GM18499 (cell line): Measurements from ENCODE around the gene CTTNBP2NL.
"Not testable (repeated sequence)": the region's sequence is repeated elsewhere in the genome, so short reads cannot be mapped to it uniquely, and the experiment has no call there.

ENCODE experiments used
- ATAC-seq: cut with Tn5 transposase; IDR thresholded peaks from one replicate; pipeline ENCODE4 v1.9.1; 2021; ENCODE audit warnings: moderate number of reproducible peaks; ENCODE audit not compliant: insufficient read depth, unreplicated experiment

The CTTNBP2NL gene

DNA sequence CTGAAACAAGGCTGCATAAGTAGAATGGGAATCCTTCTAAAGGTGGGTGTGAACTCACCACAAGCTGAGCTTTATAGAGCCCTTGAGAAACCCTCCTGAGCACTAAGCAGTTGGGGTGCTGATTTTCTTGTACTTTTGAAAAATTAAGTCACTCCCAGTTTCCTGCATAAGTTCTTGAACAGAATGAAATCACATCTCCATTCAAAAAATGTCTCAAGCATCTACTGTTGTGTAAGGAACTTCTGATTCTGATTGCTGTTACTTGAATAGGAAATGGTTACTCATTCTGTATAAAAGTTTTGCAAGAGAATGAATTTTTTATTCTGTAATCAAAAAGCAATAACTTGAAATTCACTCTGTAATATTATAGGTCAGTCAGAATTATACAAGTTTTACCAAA, 61.9 kb downstream of the CTTNBP2NL start:
- no peak for ATAC-seq

DNA sequence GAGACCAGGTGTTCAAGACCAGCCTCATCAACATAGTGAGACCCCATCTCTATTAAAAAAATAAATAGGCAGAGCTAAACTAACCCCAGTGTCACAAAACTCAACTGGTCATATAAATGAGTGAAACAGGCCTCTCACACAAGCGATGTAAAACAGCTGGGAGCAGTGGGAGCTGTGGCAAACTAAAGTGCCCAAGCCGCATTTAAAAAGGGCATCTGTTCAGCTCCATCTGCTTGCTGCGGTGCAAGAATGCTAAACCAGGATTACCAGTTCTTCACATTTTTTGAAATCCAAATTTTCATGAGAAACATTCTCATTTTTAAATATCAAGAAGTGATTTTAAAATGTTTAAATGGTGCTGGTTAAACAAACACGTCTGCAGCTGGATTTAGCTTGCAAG, 62.7 kb downstream of the CTTNBP2NL start:
- no peak for ATAC-seq

DNA sequence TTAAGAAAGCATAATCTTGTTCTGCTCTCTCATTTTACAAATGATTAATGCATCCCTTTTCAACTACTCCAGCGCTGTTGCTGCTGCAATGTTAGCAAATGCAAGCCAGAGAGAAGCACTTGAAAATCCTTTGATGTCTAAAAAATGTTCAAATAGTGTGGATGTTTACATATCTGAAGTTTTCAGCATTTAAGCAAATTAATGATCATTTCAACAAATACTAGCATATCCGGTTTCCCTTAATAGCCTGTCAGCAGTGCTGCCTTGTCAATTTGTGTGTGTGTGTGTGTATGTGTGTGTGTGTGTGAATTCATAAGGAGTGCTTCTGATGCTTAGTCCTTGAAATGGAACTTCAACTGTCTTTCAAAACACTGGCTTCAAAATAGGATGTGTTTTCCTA, 64.6 kb downstream of the CTTNBP2NL start:
- ATAC-seq: no peak

DNA sequence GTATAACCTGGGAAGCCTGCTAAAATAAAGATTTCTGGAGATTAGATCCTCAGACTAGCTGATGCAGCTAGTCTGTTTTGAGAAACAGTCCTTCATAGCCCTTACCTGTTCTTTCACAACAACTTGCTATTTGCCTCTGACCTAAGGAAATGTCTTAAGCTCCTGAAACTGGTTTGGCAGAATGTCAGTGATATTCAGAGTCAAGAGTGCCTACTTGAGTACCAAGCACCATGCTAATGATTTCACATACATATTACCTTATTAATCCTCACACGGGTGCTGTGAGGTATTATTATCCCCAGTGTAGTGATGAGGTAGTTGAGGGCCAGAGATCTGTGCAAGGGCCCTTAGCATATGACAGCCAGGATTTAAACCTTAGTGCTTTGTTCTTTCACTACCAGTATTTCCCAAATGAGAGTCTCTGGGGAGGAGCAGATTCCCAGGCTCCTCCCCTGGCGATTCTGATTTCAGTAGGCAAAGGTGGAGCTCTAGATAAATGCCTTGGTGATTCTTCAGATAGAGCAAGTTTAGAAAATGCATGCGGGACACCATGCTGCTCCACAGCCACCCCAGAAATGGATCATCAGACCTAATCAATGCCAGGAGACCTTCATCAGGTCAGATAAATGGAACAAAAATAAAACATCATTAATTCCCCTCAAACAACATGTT, 65.3 kb downstream of the CTTNBP2NL start:
- no peak for ATAC-seq

DNA sequence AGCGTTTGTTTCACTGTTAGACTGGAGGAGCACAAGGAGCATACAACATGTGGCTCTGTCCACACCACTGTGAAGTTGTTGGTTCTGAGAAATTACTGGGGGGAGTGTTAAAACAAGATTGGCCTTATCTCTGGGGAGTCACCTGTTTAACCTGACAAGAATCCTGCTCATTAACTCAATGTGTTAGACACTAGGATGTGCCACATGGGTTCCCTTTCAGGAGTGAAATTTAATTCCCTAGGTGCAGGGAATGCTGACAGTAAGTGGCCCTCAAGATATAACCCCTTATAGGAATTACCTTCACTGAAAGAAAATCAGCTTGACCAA, 66.9 kb downstream of the CTTNBP2NL start:
- no peak for ATAC-seq

DNA sequence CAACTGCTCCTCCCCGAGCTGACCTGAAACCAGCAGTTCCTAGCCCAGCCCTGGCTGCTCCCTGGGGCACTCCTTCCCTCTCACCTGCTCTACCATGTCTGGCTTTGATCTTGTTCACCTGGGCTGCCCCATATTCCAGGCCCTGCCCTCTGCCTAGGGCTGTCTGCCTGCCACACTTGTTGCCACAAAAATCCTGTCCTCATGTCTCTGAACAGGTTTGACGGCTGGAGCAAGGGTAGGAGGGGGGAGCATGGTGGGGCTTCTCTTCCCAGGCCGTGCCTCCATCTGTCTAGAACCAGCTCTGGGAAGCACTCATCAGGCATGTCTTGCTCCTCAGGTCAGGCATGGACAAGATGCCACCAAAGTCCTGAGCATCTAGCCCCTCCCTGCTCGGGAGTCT, 68.5 kb downstream of the CTTNBP2NL start:
- no peak for ATAC-seq

DNA sequence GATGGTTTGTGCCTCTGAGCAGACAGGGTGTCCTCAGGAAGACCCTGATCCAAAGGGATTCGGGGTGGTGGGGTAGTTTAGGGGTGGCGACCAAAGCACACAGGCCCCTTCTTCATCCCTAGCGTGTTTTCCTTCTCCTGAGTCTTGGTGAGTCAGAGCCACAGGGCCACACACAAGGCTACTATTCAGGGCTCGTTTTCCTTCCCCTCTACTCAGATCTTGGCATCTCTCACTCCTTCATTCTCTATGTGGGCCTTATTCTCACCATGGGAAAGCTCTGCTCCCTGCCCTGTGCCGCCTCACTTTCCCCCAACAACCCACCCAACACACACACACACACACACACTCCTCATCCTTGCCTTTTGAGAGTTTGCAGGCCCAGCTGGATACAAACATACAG, 69.1 kb downstream of the CTTNBP2NL start:
- ATAC-seq: no peak

DNA sequence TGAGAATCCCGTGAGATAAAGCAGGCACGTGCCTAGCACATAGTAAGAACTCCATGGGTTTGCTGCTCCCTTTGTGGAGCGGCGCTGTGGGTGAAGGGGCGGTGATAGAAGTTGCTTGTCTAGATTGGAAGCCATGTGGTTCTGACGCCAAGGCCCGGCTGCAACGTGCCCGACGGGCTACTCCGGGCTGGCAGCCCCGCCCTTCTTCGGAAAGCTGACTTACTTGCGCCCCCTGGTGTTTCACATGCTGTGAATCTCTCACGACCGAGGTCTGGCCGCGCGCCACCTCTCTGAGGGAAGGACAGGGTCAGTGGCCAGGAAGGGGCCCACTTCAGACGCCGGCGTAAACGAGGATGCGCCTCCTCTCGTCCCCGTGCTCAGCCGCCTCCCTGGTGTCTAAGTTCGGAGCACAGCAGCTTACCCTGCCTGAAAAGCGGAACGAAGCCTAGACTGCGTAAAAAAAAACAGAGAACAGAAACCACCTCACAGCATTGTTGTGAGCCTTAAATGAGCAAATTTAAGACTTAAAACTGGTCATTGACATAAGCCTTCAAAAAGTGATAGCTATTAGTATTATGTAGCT, 70.2 kb downstream of the CTTNBP2NL start:
- peak; percentile 66 for ATAC-seq

DNA sequence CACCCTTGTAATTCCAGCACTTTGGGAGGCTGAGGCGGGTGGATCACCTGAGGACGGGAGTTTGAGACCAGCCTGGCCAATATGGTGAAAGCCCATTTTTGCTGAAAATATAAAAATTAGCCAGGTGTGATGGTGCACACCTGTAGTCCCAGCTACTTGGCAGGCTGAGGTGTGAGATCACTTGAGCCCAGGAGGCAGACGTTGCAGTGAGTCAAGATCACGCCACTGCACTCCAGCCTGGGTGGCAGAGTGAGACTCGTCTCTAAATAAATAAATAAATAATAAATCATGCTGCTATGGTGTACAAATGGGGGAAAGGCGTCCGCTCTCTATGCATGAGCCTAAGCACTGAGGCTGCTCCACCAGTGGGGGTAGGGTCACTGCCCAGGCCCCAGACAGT, 74.3 kb downstream of the CTTNBP2NL start:
- ATAC-seq: not testable (repeated sequence)

DNA sequence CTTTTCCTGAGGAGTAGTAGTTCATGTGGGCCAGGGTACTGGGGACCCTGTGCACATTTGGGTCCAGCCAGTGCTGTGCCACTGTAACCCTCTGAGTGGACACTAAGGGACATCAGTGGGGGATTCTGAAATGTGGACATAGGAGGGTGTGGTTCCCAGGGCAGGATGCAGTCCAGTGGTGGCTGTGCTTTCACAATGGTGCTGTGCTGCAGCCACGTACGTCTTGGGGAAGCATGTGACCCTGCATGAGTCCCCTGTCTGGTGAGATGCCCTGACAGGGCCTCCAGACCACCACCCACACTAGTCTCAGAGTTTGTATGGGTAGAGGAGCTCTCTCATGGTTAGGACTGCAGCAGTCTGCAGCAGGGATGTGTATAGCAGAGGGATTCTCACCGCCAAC, 75.0 kb downstream of the CTTNBP2NL start:
- no peak for ATAC-seq

DNA sequence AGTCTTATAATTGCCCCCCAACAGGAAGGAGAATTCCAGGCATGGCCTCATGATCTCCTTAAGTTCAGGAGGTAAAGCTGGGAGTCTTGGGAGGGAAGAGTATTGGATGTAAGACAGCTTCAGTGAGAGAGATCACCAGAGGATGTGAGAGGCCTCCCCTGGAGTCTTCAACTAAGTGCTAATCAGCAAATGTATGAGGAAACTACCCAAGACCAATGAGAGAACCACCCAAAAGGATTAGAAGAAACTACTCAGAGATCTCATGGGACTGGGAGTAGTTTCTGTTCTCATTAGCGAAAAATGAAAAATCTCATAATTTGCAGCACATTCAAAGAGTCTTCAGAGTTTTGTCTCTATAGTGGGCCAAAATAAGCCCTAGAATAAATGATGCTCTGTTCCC, 76.1 kb downstream of the CTTNBP2NL start:
- ATAC-seq: no peak

DNA sequence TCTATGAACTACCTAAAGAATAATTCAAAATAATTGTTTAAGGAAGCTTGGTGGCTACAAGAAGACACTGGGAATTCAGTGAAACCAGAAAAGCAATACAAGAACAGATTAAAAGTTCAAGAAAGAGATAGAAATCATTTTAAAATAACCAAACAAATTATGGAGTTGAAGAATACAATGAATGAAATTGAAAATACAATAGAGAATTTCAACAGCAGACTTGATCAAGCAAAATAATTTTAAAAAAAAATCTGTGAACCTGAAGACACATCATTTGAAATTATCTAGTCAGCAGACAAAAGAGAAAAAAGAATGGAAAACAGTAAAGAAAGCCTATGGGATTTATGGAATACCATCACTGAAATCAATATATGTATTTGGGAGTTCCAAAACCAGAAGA, 81.5 kb downstream of the CTTNBP2NL start:
- no peak for ATAC-seq

DNA sequence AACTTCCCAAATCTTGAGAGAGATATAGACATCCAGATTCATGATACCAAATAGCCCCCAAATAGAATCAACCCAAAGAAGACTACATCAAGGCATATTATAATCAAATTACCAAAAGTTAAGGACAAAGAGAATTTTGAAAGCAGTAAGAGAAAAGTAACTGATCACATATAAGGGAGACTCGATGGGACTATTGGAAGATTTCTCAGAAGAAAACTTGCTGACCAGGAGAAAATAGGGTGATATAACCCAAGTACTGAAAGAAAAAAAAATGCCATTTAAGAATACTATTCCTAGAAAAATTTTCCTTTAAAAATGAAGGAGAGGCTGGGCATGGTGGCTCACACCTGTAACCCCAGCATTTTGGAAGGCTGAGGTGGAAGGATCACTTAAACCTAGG, 82.3 kb downstream of the CTTNBP2NL start:
- ATAC-seq: no peak

DNA sequence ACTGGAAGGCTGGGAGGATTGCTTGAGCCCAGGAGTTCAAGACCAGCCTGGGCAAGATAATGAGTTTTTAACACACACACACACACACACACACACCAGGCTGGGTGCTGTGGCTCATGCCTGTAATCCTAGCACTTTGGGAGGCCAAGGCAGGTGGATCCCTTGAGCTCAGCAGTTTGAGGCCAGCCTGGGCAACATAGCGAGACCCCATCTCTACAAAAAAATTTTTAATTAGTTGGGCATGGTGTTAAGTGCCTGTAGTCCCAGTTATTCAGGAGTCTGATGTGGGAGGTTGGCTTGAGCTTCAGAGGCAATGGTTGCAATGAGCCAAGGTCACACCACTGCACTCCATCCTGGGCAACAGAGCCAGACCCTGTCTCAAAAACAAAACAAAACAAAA, 90.0 kb downstream of the CTTNBP2NL start:
- ATAC-seq: not testable (repeated sequence)

DNA sequence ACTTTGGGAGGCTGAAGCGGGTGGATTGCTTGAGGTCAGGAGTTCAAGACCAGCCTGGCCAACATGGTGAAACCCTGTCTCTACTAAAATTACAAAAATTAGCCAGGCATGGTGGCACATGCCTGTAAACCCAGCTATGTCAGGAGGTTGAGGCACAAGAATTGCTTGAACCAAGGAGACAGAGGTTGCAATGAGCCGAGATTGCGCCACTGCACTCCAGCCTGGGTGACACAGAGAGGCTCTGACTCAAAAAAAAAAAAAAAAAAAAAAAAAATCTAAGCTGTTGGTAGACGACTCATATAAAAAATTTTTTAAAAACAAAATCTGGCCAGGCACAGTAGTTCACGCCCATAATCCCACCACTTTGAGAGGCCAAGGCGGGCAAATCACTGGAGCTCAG, 91.7 kb downstream of the CTTNBP2NL start:
- ATAC-seq: not testable (repeated sequence)

DNA sequence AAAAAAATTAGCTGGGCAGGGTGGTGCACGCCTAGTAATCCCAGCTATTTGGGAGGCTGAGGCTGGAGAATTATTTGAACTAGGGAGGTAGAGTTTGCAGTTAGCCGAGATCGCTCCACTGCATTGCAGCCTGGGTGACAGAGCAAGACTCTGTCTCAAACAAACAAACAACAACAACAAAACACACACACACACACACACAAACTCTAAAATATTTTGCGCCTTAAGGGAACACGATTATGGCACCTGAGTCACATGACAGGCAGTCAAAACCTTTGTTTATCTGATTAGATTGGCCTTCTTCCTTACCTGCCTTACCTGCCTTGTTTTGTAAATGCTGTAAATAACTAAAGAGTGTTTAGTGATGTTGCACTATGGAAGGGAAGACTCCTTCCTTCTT, 92.1 kb downstream of the CTTNBP2NL start:
- no peak for ATAC-seq

DNA sequence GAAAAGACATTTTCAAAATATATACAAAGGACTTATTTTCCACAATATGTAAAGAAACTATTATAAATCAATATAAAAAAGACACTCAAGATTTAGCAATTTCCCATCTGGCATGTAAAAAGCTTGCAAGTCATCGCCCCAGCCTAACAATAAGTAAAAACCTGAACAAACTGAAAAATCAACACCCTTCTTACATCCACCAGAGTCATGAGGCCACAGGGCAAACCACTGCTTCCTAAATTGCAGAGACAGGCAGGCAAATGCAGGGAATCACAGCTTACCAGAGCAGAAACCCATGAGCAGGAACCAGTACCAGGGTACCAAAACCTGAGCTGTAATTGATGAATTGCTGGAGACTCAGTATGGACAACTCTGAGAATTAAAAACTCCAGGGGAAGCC, 96.1 kb downstream of the CTTNBP2NL start:
- no peak for ATAC-seq

DNA sequence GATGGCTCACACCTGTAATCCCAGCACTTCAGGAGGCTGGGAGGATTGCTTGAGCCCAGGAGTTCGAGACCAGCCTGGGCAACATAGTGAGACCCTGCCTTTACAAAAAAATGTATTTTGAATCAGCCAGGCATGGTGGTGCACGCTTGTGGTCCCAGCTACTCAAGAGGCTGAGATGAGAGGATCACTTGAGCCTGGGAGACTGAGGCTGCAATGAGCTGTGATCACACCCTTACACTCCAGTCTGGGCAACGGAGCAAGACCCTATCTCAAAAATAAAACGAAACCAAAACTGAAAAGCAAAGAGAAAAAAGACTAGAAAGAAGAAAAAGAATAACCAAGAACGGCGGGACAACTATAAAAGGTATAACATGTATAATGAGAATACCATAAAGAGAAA, 97.3 kb downstream of the CTTNBP2NL start:
- ATAC-seq: no peak

DNA sequence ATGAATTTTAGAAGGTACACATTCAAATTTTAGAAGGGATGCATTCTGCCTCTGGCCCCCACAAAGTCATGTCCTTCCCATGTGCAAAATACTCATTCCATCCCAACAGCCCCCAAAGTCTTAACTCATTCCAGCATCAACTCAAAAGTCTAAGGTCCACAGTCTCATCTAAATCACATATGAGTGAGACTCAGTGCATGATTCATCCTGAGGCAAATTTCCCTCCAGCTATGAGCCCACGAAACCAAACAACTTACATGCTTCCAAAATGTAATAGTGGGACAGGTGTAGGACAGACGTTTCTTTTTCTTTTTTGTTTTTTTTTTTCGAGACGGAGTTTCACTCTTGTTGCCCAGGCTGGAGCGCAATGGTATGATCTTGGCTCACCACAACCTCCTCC, 100.3 kb downstream of the CTTNBP2NL start:
- no peak for ATAC-seq

DNA sequence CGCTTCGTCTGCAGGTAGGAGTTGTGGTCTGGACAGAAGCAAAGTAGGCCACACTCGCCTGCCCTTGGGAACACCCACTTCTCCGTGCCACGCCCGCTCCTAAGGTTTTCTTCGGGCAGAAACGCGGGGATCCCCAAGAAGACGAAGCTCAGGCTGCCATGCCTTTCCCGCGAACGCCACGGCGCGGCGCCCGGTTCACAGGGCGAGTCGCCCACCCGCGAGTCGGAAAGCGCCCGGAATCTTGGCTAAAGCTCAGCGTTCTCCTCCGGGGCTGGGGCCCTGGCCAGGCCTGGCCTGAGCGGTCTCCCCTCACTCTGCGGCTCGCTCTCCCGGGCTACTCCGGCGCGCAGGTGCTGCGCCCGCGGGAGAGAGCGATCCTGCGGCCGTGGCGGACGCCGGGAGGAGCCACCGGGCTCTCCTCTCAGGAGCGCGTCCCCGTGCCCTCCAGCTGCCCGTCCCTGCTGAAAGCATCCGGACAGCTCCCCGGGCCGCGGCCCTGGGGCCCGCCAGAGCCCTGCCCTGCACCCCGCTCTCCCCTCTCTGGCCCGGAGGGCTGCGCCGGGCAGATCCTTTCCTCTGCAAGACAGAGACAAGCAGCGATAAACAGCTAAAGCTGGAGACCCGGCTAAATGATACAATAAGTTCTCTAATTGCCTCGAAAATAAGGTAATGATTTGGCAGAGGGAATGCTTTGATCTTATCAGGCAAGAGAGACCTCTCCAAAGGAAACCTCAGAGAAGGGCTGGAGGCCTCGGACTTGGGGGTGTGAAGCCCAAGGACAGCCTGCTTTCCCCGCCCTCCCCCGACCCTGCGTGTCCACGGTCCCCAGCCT, 106.0 kb downstream of the CTTNBP2NL start:
- no peak for ATAC-seq

DNA sequence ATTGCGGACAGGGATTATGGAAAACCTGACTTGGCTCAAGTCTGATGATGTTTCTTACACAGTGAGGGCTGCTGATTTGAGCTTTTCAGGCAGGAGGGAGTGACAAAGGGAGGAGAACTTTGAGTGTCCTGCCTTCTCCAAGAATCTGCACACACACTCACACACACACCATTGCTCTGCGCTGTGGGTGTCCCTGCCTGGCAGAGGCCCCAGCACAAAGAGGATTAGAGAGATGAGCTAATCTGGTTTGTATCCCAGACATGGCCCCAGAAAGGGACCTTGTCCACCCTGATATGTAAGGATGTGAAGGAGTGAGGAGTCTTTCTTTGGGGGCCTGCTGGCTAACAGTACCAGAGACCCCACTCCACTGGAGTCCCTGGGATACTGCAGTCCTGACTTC, 106.8 kb downstream of the CTTNBP2NL start:
- ATAC-seq: no peak
